ACC112 (cell line): ENCODE data around the gene OPALIN.

Experiments used
- H2AFZ ChIP-seq: fragments of 200-600 bp; sonication (generic); one replicate; pipeline ENCODE4 v1.6.0; 2017; ENCODE audit warnings: antibody characterized with exemption, low read length; ENCODE audit not compliant: unreplicated experiment
- H3K27ac ChIP-seq: fragments of 200-600 bp; sonication (generic); 2 replicates; pipeline ENCODE4 v1.5.1; 2014; ENCODE audit warnings: low read depth, mild to moderate bottlenecking, antibody characterized with exemption, low read length, moderate library complexity
- H3K27me3 ChIP-seq: fragments of 200-600 bp; sonication (generic); 2 replicates; pipeline ENCODE4 v1.6.1; 2014; ENCODE audit warnings: mild to moderate bottlenecking, antibody characterized with exemption, low read length, moderate library complexity, mixed read lengths; ENCODE audit not compliant: insufficient read depth
- H3K36me3 ChIP-seq: fragments of 200-600 bp; sonication (generic); 2 replicates; pipeline ENCODE4 v1.6.1; 2016; ENCODE audit warnings: mild to moderate bottlenecking, antibody characterized with exemption, low read length, moderate library complexity, mixed read lengths; ENCODE audit not compliant: insufficient read depth
- H3K4me1 ChIP-seq: fragments of 200-600 bp; sonication (generic); one replicate; pipeline ENCODE4 v1.6.1; 2016; ENCODE audit warnings: low read length, mixed read lengths; ENCODE audit not compliant: insufficient read depth, unreplicated experiment, control insufficient read depth
- H3K4me3 ChIP-seq: fragments of 200-600 bp; sonication (generic); 2 replicates; pipeline ENCODE4 v1.5.1; 2014; ENCODE audit warnings: mild to moderate bottlenecking, low read depth, low read length
- H3K79me2 ChIP-seq: fragments of 200-600 bp; sonication (generic); one replicate; pipeline ENCODE4 v1.6.0; 2016; ENCODE audit warnings: low read length; ENCODE audit not compliant: control insufficient read depth, unreplicated experiment, insufficient read depth

Gene OPALIN

GRCh38 chr10:96338279-96338925 lies 20.4 kb downstream of the OPALIN start:
- Histone ChIP-seq H3K4me1 (no peaks in the 10 kb centered on the region), H3K4me3 (no peak overlapping the region)

GRCh38 chr10:96337106-96337505 lies 21.7 kb downstream of the OPALIN start:
- Histone ChIP-seq H3K36me3 (no peaks in the 10 kb centered on the region), H3K27ac (no peak overlapping the region), H3K4me1 (no peaks in the 10 kb centered on the region), H3K4me3 (no peak overlapping the region), H2AFZ (no peak overlapping the region), H3K27me3 (peaks cover 61% of the 10 kb centered on the region), H3K79me2 (no peaks in the 10 kb centered on the region)

More at GRCh38 chr10:96338279-96338925, 20.4 kb downstream of the OPALIN start:
- Histone ChIP-seq H3K79me2 (no peaks in the 10 kb centered on the region), H3K27me3 (peaks cover 54% of the 10 kb centered on the region), H3K27ac (no peak overlapping the region), H3K36me3 (no peaks in the 10 kb centered on the region), H2AFZ (no peak overlapping the region)

GRCh38 chr10:96334616-96335526 lies 23.9 kb downstream of the OPALIN start:
- Histone ChIP-seq H3K27me3 (peaks cover 82% of the 10 kb centered on the region), H3K4me3 (no peak overlapping the region), H3K4me1 (no peaks in the 10 kb centered on the region), H3K79me2 (no peaks in the 10 kb centered on the region), H2AFZ (no peak overlapping the region), H3K36me3 (no peaks in the 10 kb centered on the region), H3K27ac (no peak overlapping the region)

- Histone ChIP-seq H3K4me3 (no peak overlapping the region), H3K4me1 (no peaks in the 10 kb centered on the region), H3K36me3 (no peaks in the 10 kb centered on the region), H3K79me2 (no peaks in the 10 kb centered on the region), H3K27ac (no peak overlapping the region), H2AFZ (no peak overlapping the region), H3K27me3 (peaks cover 89% of the 10 kb centered on the region)
Observed at GRCh38 chr10:96333101-96333500, 25.7 kb downstream of the OPALIN start.

GRCh38 chr10:96327462-96327861 lies 31.3 kb downstream of the OPALIN start:
- Histone ChIP-seq H3K27me3 (peaks cover 98% of the 10 kb centered on the region), H3K4me3 (no peak overlapping the region), H3K79me2 (no peaks in the 10 kb centered on the region), H3K4me1 (no peaks in the 10 kb centered on the region), H2AFZ (no peak overlapping the region), H3K27ac (no peak overlapping the region), H3K36me3 (no peaks in the 10 kb centered on the region)

- H2AFZ ChIP-seq = no peak overlapping the region
- no peak overlapping the region for H3K4me3 ChIP-seq
- H3K27ac ChIP-seq = no peak overlapping the region
- no peaks in the 10 kb centered on the region for H3K79me2 ChIP-seq
- no peaks in the 10 kb centered on the region for H3K4me1 ChIP-seq
- peaks cover 97% of the 10 kb centered on the region for H3K27me3 ChIP-seq
- no peaks in the 10 kb centered on the region for H3K36me3 ChIP-seq
Observed at GRCh38 chr10:96325719-96326373, 33.0 kb downstream of the OPALIN start.

- Histone ChIP-seq H3K4me1 (no peaks in the 10 kb centered on the region), H3K27me3 (peaks cover 91% of the 10 kb centered on the region), H3K27ac (no peak overlapping the region), H3K36me3 (no peaks in the 10 kb centered on the region), H3K79me2 (no peaks in the 10 kb centered on the region), H3K4me3 (no peak overlapping the region), H2AFZ (no peak overlapping the region)
Observed at GRCh38 chr10:96324447-96324846, 34.4 kb downstream of the OPALIN start.

- Histone ChIP-seq H3K27me3 (peaks cover 79% of the 10 kb centered on the region), H3K27ac (no peak overlapping the region), H2AFZ (no peak overlapping the region), H3K79me2 (no peaks in the 10 kb centered on the region), H3K4me1 (no peaks in the 10 kb centered on the region), H3K36me3 (no peaks in the 10 kb centered on the region), H3K4me3 (no peak overlapping the region)
Observed at GRCh38 chr10:96322275-96322674, 36.5 kb downstream of the OPALIN start.

GRCh38 chr10:96321822-96322221 lies 37.0 kb downstream of the OPALIN start:
- no peaks in the 10 kb centered on the region for H3K36me3 ChIP-seq
- H2AFZ ChIP-seq = no peak overlapping the region
- no peak overlapping the region for H3K4me3 ChIP-seq
- no peaks in the 10 kb centered on the region for H3K79me2 ChIP-seq
- H3K4me1 ChIP-seq = no peaks in the 10 kb centered on the region
- H3K27me3 ChIP-seq = peaks cover 76% of the 10 kb centered on the region
- no peak overlapping the region for H3K27ac ChIP-seq

GRCh38 chr10:96319754-96320474 lies 38.9 kb downstream of the OPALIN start:
- Histone ChIP-seq H2AFZ (no peak overlapping the region), H3K27ac (no peak overlapping the region)

More at GRCh38 chr10:96319754-96320474, 38.9 kb downstream of the OPALIN start:
- no peaks in the 10 kb centered on the region for H3K36me3 ChIP-seq
- H3K79me2 ChIP-seq = no peaks in the 10 kb centered on the region
- peaks cover 65% of the 10 kb centered on the region for H3K27me3 ChIP-seq
- H3K4me1 ChIP-seq = no peaks in the 10 kb centered on the region
- no peak overlapping the region for H3K4me3 ChIP-seq
